ENCODE measurements around the gene PSME1. TPM values are rescaled to one million over a fixed set of nuclear protein-coding genes. Genes with fewer than 3 reads are reported as not detected.

Gene PSME1
- polyA plus RNA-seq, 2 of the 4 experiments (the other 2 are of a cell fraction): 83.6 to 124 TPM

DNA sequence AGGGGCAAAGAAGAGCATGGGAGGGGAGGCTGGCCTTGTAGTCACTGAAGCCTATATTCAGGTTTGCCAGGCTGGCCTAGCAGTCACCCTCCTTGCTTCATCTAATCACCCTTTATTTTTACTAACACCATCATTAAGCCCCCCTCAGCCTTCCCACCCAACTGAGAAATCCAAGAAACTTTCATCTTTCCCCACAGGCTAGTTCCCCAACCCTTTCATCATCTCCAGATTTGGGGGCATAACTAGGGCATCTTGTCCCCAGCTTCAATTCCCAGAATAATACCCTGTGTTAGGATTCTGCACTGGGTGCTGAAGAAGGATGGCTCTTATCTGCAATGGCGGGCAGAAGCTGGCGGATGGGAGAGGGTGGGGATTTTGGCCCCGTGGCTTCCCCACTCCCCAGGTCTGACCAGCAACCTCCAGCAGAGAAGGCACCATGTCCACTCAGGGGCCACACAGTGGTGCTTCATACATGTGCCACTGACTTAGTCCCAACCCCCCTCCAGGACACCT, 35.0 kb upstream of the PSME1 start (continued):
- TF ChIP-seq, protein P1, sequence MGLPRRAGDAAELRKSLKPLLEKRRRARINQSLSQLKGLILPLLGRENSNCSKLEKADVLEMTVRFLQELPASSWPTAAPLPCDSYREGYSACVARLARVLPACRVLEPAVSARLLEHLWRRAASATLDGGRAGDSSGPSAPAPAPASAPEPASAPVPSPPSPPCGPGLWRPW (IDR thresholded peaks at IDR 0.05): no peak
- TF ChIP-seq BHLHE40 (IDR thresholded peaks at IDR 0.05; ENCODE audit: low read depth, low read length): no peak

DNA sequence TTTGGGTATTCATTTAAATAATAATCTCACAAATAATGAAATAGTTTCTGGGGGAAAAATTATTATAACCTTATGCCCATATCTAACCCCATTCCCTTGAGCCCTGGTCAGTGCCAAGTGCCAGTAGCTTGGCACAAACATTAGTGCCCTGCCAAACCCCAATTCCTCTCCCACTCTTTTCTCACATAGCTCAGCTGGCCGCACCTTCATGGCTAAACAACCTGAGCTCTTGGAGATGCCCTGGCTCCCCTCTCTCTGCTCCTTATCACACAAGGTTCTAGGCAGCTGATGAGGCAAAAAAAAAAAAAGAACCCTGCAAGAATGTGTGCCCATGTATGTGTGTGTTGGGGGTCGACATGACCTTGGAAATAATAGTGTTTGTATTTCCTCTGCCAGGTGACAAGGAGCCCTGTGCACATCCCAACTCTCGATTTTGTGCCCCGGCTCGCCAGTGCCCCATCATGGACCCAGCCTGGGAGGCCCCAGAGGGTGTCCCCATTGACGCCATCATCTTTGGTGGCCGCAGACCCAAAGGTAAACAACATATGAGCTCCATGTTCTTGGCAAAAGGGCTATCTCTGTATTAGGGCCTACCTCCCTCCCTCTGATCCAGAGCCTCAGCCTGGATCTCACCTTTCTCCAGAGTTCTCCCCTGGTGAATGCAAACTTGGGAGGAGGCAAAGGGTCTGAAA, 33.5 kb upstream of the PSME1 start:
- no peaks in the 10 kb centered on the region for H3K4me1 ChIP-seq
- FAIRE-seq: no peak
- ATAC-seq: no peak
- H3K4me2 ChIP-seq: no peak overlapping the region
- H3K9me3 ChIP-seq: no peaks in the 10 kb centered on the region
- H3K4me3 ChIP-seq: no peak overlapping the region
- 86% methylated on average over 7 of the region's 7 CpGs for WGBS (ENCODE audit: missing lambda C conversion rate)
- ChIA-PET CTCF (interaction anchor here (1.2 to 13.3 kb wide), 6 partner anchors 7 to 58 kb away, joined by 3 to 244 read pairs (median 8); partner anchors contain the start of genes DCAF11, IRF9, NRL and PCK2), POLR2A (interaction anchor here (1.8 to 5.6 kb wide), 2 partner anchors 8 to 12 kb away, joined by 7 to 26 read pairs; partner anchors contain the start of genes DCAF11, NRL and PCK2)
- H3K27ac ChIP-seq: no peak overlapping the region
- DNase-seq (ENCODE audit: low read depth in 1 of 2, low spot score in 1 of 2): no peak
- no peak for TF ChIP-seq EHMT2 (IDR thresholded peaks at IDR 0.05; ENCODE audit: low read depth)
- no peak for TF ChIP-seq CHD4 (IDR thresholded peaks at IDR 0.05; ENCODE audit: borderline replicate concordance)
- TF ChIP-seq PHF8 (IDR thresholded peaks at IDR 0.05; ENCODE audit: borderline replicate concordance, low read depth): no peak
- no peak for TF ChIP-seq HOXB13 (CRISPR knock-in tag; IDR thresholded peaks at IDR 0.05; ENCODE audit: low read depth)
- no peak for TF ChIP-seq RARB (CRISPR knock-in tag; IDR thresholded peaks at IDR 0.05)
- TF ChIP-seq FOSL2 (IDR thresholded peaks at IDR 0.05): no peak
- no peak for TF ChIP-seq FOSL2 (CRISPR knock-in tag; IDR thresholded peaks at IDR 0.05)
- TF ChIP-seq, protein P2, sequence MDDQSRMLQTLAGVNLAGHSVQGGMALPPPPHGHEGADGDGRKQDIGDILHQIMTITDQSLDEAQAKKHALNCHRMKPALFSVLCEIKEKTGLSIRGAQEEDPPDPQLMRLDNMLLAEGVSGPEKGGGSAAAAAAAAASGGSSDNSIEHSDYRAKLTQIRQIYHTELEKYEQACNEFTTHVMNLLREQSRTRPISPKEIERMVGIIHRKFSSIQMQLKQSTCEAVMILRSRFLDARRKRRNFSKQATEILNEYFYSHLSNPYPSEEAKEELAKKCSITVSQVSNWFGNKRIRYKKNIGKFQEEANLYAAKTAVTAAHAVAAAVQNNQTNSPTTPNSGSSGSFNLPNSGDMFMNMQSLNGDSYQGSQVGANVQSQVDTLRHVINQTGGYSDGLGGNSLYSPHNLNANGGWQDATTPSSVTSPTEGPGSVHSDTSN (IDR thresholded peaks at IDR 0.05): no peak
- TF ChIP-seq, protein P3, sequence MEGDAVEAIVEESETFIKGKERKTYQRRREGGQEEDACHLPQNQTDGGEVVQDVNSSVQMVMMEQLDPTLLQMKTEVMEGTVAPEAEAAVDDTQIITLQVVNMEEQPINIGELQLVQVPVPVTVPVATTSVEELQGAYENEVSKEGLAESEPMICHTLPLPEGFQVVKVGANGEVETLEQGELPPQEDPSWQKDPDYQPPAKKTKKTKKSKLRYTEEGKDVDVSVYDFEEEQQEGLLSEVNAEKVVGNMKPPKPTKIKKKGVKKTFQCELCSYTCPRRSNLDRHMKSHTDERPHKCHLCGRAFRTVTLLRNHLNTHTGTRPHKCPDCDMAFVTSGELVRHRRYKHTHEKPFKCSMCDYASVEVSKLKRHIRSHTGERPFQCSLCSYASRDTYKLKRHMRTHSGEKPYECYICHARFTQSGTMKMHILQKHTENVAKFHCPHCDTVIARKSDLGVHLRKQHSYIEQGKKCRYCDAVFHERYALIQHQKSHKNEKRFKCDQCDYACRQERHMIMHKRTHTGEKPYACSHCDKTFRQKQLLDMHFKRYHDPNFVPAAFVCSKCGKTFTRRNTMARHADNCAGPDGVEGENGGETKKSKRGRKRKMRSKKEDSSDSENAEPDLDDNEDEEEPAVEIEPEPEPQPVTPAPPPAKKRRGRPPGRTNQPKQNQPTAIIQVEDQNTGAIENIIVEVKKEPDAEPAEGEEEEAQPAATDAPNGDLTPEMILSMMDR (IDR thresholded peaks at IDR 0.05): no peak
- TF ChIP-seq ESRRA (IDR thresholded peaks at IDR 0.05; ENCODE audit: borderline replicate concordance, low read length): no peak
- no peak for TF ChIP-seq MYC (IDR thresholded peaks at IDR 0.05; ENCODE audit: borderline replicate concordance, low read length)
- TF ChIP-seq SMC3 (IDR thresholded peaks at IDR 0.05): no peak
- no peak for TF ChIP-seq FOXS1 (CRISPR knock-in tag; IDR thresholded peaks at IDR 0.05)
- TF ChIP-seq GATA3 (IDR thresholded peaks at IDR 0.05; ENCODE audit: borderline replicate concordance): no peak
- no peak for TF ChIP-seq CBX8 (IDR thresholded peaks at IDR 0.05)
- TF ChIP-seq, protein P4, sequence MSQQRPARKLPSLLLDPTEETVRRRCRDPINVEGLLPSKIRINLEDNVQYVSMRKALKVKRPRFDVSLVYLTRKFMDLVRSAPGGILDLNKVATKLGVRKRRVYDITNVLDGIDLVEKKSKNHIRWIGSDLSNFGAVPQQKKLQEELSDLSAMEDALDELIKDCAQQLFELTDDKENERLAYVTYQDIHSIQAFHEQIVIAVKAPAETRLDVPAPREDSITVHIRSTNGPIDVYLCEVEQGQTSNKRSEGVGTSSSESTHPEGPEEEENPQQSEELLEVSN (IDR thresholded peaks at IDR 0.05; ENCODE audit: borderline replicate concordance, low read depth): no peak
- no peak for TF ChIP-seq ZFP36 (IDR thresholded peaks at IDR 0.05; ENCODE audit: borderline replicate concordance, partially characterized antibody)
- TF ChIP-seq FOSB (CRISPR knock-in tag; IDR thresholded peaks at IDR 0.05): no peak
- no peak for TF ChIP-seq TFCP2L1 (CRISPR knock-in tag; IDR thresholded peaks at IDR 0.05)
- TF ChIP-seq ZC3H11A (IDR thresholded peaks at IDR 0.05): no peak
- no peak for TF ChIP-seq CEBPB (IDR thresholded peaks at IDR 0.05)

Measured in A549 (cell line).